NCI-H510A treated with DMSO at 0.1 percent for 48 hours (cell line): ENCODE results near the gene CLTC.
"Not testable (repeated sequence)": the region's sequence is repeated elsewhere in the genome, so short reads cannot be mapped to it uniquely, and the experiment has no call there.

Experiments used
- DNase-seq: peaks from one replicate; lab custom pipeline; 2025; lab: John Stamatoyannopoulos, UW

Gene CLTC

GRCh38 chr17:59619298-59620063, at the start of gene CLTC:
TSS of gene CLTC (plus strand) at chr17:59619895. CDS start at chr17:59620132, 237 bp downstream.
- peak; percentile 100 for DNase-seq

- DNase-seq = no peak
Measured at GRCh38 chr17:59572301-59572924, 47.3 kb upstream of the CLTC start.

GRCh38 chr17:59584168-59584567, 35.5 kb upstream of the CLTC start:
- DNase-seq = not testable (repeated sequence)

GRCh38 chr17:59600169-59600568, 19.5 kb upstream of the CLTC start:
- DNase-seq = no peak

- no peak for DNase-seq
Measured at GRCh38 chr17:59601130-59601529, 18.6 kb upstream of the CLTC start.

- no peak for DNase-seq
Measured at GRCh38 chr17:59607061-59607460, 12.6 kb upstream of the CLTC start.

- DNase-seq = no peak
Measured at GRCh38 chr17:59607817-59608403, 11.8 kb upstream of the CLTC start.

- no peak for DNase-seq
Measured at GRCh38 chr17:59611503-59611902, 8.2 kb upstream of the CLTC start.

- no peak for DNase-seq
Measured at GRCh38 chr17:59616253-59616920, 3.3 kb upstream of the CLTC start.

GRCh38 chr17:59617156-59617732, 2.5 kb upstream of the CLTC start:
- peak; percentile 74 for DNase-seq

GRCh38 chr17:59619035-59619297, 729 bp upstream of the CLTC start:
- no peak for DNase-seq

GRCh38 chr17:59620064-59620359, 317 bp downstream of the CLTC start:
- DNase-seq = no peak

GRCh38 chr17:59620518-59621259, 994 bp downstream of the CLTC start:
- peak; percentile 82 for DNase-seq

- no peak for DNase-seq
Measured at GRCh38 chr17:59621771-59622170, 2.1 kb downstream of the CLTC start.

- no peak for DNase-seq
Measured at GRCh38 chr17:59623151-59623550, 3.5 kb downstream of the CLTC start.

GRCh38 chr17:59626756-59627155, 7.1 kb downstream of the CLTC start:
- no peak for DNase-seq

- DNase-seq = no peak
Measured at GRCh38 chr17:59627274-59627673, 7.6 kb downstream of the CLTC start.

- no peak for DNase-seq
Measured at GRCh38 chr17:59627770-59628171, 8.1 kb downstream of the CLTC start.

- no peak for DNase-seq
Measured at GRCh38 chr17:59629174-59629573, 9.5 kb downstream of the CLTC start.

- DNase-seq = no peak
Measured at GRCh38 chr17:59631276-59631675, 11.6 kb downstream of the CLTC start.

- DNase-seq = no peak
Measured at GRCh38 chr17:59632398-59632797, 12.7 kb downstream of the CLTC start.
